Loucy (cell line): ENCODE data around the gene CORO2A.

Experiments used
- EZH2phosphoT487 ChIP-seq: fragments of 200-600 bp; IDR thresholded peaks from 2 replicates; pipeline ENCODE4 v1.6.1; 2018; ENCODE audit warnings: antibody characterized with exemption, mild to moderate bottlenecking, moderate library complexity, borderline replicate concordance
- TF ChIP-seq, protein P1 (sequence below): fragments of 200-600 bp; sonication (generic); conservative IDR thresholded peaks from 2 replicates; pipeline ENCODE4 v1.5.1; 2014; ENCODE audit warnings: mild to moderate bottlenecking, antibody characterized with exemption, low read length

DNA sequence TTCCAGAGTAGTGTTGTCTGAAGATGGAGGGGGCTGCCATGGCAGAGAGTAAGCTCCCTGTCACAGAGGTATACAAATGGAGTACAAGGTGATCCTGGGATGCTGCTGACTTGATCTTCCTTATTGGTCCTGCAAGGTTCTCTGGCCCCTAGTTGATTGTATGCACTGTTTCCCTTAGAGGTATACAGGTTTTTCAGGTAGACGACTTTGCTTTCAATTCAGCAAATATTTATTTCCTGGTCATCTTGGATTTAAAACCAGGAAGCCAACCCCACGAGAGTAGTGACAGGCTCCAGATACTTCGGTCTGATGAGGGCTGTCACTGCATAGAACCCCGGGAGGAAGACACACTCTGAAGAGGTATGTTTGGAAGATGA is 56.9 kb downstream of the CORO2A start:
- TF ChIP-seq, protein P1, sequence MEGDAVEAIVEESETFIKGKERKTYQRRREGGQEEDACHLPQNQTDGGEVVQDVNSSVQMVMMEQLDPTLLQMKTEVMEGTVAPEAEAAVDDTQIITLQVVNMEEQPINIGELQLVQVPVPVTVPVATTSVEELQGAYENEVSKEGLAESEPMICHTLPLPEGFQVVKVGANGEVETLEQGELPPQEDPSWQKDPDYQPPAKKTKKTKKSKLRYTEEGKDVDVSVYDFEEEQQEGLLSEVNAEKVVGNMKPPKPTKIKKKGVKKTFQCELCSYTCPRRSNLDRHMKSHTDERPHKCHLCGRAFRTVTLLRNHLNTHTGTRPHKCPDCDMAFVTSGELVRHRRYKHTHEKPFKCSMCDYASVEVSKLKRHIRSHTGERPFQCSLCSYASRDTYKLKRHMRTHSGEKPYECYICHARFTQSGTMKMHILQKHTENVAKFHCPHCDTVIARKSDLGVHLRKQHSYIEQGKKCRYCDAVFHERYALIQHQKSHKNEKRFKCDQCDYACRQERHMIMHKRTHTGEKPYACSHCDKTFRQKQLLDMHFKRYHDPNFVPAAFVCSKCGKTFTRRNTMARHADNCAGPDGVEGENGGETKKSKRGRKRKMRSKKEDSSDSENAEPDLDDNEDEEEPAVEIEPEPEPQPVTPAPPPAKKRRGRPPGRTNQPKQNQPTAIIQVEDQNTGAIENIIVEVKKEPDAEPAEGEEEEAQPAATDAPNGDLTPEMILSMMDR = no peak
- TF ChIP-seq EZH2phosphoT487 = no peak
